Chondrocyte (in vitro differentiated cells): ENCODE measurements around the gene RAMP2. TPM values are rescaled to one million over a fixed set of nuclear protein-coding genes. Genes with fewer than 3 reads are reported as not detected.

Experiments used
- DNase-seq: peaks from one replicate; pipeline ENCODE4 v3.0.0; 2021; ENCODE audit warnings: mixed read lengths, low spot score
- H3K27ac Mint-ChIP-seq: one replicate; pipeline ENCODE4 v1.8.0; 2021; ENCODE audit warnings: mild to moderate bottlenecking, moderate library complexity, mixed read lengths; ENCODE audit not compliant: unreplicated experiment
- H3K27me3 Mint-ChIP-seq: 2 replicates; pipeline ENCODE4 v1.8.0; 2021; ENCODE audit warnings: low read depth, mixed read lengths
- H3K36me3 Mint-ChIP-seq: 2 replicates; pipeline ENCODE4 v1.8.0; 2021; ENCODE audit warnings: low read depth, mixed read lengths
- H3K4me1 Mint-ChIP-seq: 2 replicates; pipeline ENCODE4 v1.8.0; 2021; ENCODE audit warnings: low read depth, mild to moderate bottlenecking, mixed read lengths
- H3K4me3 Mint-ChIP-seq: one replicate; pipeline ENCODE4 v1.8.0; 2021; ENCODE audit warnings: mild to moderate bottlenecking, moderate library complexity, mixed read lengths; ENCODE audit not compliant: unreplicated experiment
- H3K9me3 Mint-ChIP-seq: 2 replicates; pipeline ENCODE4 v1.8.0; 2021; ENCODE audit warnings: low read depth, mixed read lengths
- CTCF ChIP-seq: fragments of 200-600 bp; sonication (generic); IDR thresholded peaks from 2 replicates; pipeline ENCODE4 v1.5.0; 2021; ENCODE audit warnings: antibody characterized with exemption, mild to moderate bottlenecking, moderate library complexity
- total RNA-seq: library from RNA; stranded (reverse); gene quantifications from 3 replicates; pipeline ENCODE4 v1.2.1, GENCODE V29; 2021

RAMP2 gene
- total RNA-seq, 1 donor from 2014 or later, result 3.9 TPM

- no peak for DNase-seq
- H3K36me3 Mint-ChIP-seq, result no peaks in the 10 kb centered on the region
- no peak overlapping the region for H3K27ac Mint-ChIP-seq
- H3K9me3 Mint-ChIP-seq, result no peaks in the 10 kb centered on the region
- peak overlapping the region; percentile 90 for H3K4me3 Mint-ChIP-seq
- no peaks in the 10 kb centered on the region for H3K27me3 Mint-ChIP-seq
- no peak for TF ChIP-seq CTCF
- peaks cover 21% of the 10 kb centered on the region for H3K4me1 Mint-ChIP-seq
These were observed 36.3 kb downstream of the RAMP2 start for GRCh38 chr17:42797067-42798007.

GRCh38 chr17:42798011-42798382, 37.0 kb downstream of the RAMP2 start:
- Mint-ChIP-seq H3K4me3 (peak overlapping the region; percentile 90), H3K36me3 (no peaks in the 10 kb centered on the region)

GRCh38 chr17:42798383-42799380, 37.7 kb downstream of the RAMP2 start, which contains the start of the genes CNTD1 and COA3:
Gene CNTD1 (plus strand): TSS chr17:42798861. CDS start chr17:42799068, 207 bp downstream.
Gene COA3 (minus strand): TSS chr17:42798704. CDS start chr17:42798681, 23 bp downstream.
- Mint-ChIP-seq H3K27me3 (no peaks in the 10 kb centered on the region), H3K4me3 (peak within 1 kb of the TSS; percentile 90), H3K36me3 (no peaks in the 10 kb centered on the region), H3K4me1 (peaks cover 28% of the 10 kb centered on the region), H3K9me3 (no peaks in the 10 kb centered on the region), H3K27ac (peak within 1 kb of the TSS; percentile 84)
- no peak for DNase-seq
- TF ChIP-seq CTCF, result peak; percentile 53

More at GRCh38 chr17:42798011-42798382, 37.0 kb downstream of the RAMP2 start:
- no peaks in the 10 kb centered on the region for H3K27me3 Mint-ChIP-seq
- TF ChIP-seq CTCF, result no peak
- H3K27ac Mint-ChIP-seq, result peak overlapping the region; percentile 84
- H3K9me3 Mint-ChIP-seq, result no peaks in the 10 kb centered on the region
- H3K4me1 Mint-ChIP-seq, result peaks cover 24% of the 10 kb centered on the region
- DNase-seq, result no peak

GRCh38 chr17:42803074-42803883, 42.3 kb downstream of the RAMP2 start:
- no peak overlapping the region for H3K27ac Mint-ChIP-seq
- TF ChIP-seq CTCF, result no peak
- H3K36me3 Mint-ChIP-seq, result no peaks in the 10 kb centered on the region
- H3K9me3 Mint-ChIP-seq, result no peaks in the 10 kb centered on the region
- H3K4me3 Mint-ChIP-seq, result no peak overlapping the region
- H3K27me3 Mint-ChIP-seq, result no peaks in the 10 kb centered on the region
- peaks cover 14% of the 10 kb centered on the region for H3K4me1 Mint-ChIP-seq
- no peak for DNase-seq
